Measurements from ENCODE around the gene POTEC. TPM values are rescaled to one million over a fixed set of nuclear protein-coding genes. Genes with fewer than 3 reads are reported as not detected.
"Not testable (repeated sequence)": the region's sequence is repeated elsewhere in the genome, so short reads cannot be mapped to it uniquely, and the experiment has no call there.

The POTEC gene
- not detected for total RNA-seq

GRCh38 chr18:14543446-14543964, at the start of gene POTEC:
POTEC (minus strand) TSS chr18:14543600; CDS start chr18:14543146, 454 bp downstream.
- not testable (repeated sequence) for H3K4me1 ChIP-seq, H3K27me3 ChIP-seq, H3K36me3 ChIP-seq, H3K4me3 ChIP-seq, H3K9me3 ChIP-seq, ATAC-seq, H3K27ac ChIP-seq
- 92 to 100% methylated on average over 3 to 22 of the region's 46 CpGs for WGBS, 2 donors (ENCODE audit: low coverage in 1 of 2)

- H3K27ac ChIP-seq = no peak overlapping the region
- no peaks in the 10 kb centered on the region for H3K27me3 ChIP-seq
- no peak overlapping the region for H3K4me3 ChIP-seq
- ATAC-seq = no peak
- no peak for TF ChIP-seq EP300 (IDR thresholded peaks at IDR 0.05)
- no peak for TF ChIP-seq POLR2AphosphoS5 (IDR thresholded peaks at IDR 0.05)
- no peak for TF ChIP-seq POLR2A (IDR thresholded peaks at IDR 0.05)
- no peak for TF ChIP-seq CTCF (IDR thresholded peaks at IDR 0.05)
- H3K4me1 ChIP-seq = no peaks in the 10 kb centered on the region
- 28 to 53% methylated on average over 3 of the region's 3 CpGs for WGBS, 2 donors (ENCODE audit: low coverage in 1 of 2)
- H3K36me3 ChIP-seq = no peaks in the 10 kb centered on the region
- no peaks in the 10 kb centered on the region for H3K9me3 ChIP-seq
Measured at GRCh38 chr18:14577971-14578370, 34.6 kb upstream of the POTEC start.

- H3K4me1 ChIP-seq, H3K27me3 ChIP-seq, H3K27ac ChIP-seq, ATAC-seq, H3K36me3 ChIP-seq, H3K4me3 ChIP-seq, H3K9me3 ChIP-seq: not testable (repeated sequence)
- WGBS, 2 donors (ENCODE audit: low coverage in 1 of 2) = no CpG with 5 or more reads among the region's 2 CpGs
Measured at GRCh38 chr18:14559502-14559901, 16.1 kb upstream of the POTEC start.

GRCh38 chr18:14531659-14532058, 11.7 kb downstream of the POTEC start:
- no CpG with 5 or more reads among the region's 1 CpG for WGBS, 2 donors (ENCODE audit: low coverage in 1 of 2)
- not testable (repeated sequence) for ATAC-seq

GRCh38 chr18:14510707-14511106, 32.7 kb downstream of the POTEC start:
- not testable (repeated sequence) for H3K9me3 ChIP-seq, ATAC-seq, H3K36me3 ChIP-seq, H3K4me3 ChIP-seq, H3K27ac ChIP-seq, H3K27me3 ChIP-seq, H3K4me1 ChIP-seq
- WGBS, 2 donors (ENCODE audit: low coverage in 1 of 2) = no CpG with 5 or more reads among the region's 3 CpGs

More at GRCh38 chr18:14531659-14532058, 11.7 kb downstream of the POTEC start:
- not testable (repeated sequence) for H3K4me3 ChIP-seq, H3K36me3 ChIP-seq, H3K4me1 ChIP-seq, H3K9me3 ChIP-seq, H3K27me3 ChIP-seq, H3K27ac ChIP-seq

- H3K27ac ChIP-seq, H3K27me3 ChIP-seq, ATAC-seq, H3K9me3 ChIP-seq, H3K4me3 ChIP-seq, H3K36me3 ChIP-seq, H3K4me1 ChIP-seq: not testable (repeated sequence)
- no CpG with 5 or more reads among the region's 8 CpGs for WGBS, 2 donors (ENCODE audit: low coverage in 1 of 2)
Measured at GRCh38 chr18:14503691-14504090, 39.7 kb downstream of the POTEC start.

- not testable (repeated sequence) for ATAC-seq, H3K36me3 ChIP-seq, H3K27ac ChIP-seq, H3K9me3 ChIP-seq, H3K4me1 ChIP-seq, H3K27me3 ChIP-seq, H3K4me3 ChIP-seq
- 50% methylated on average over 1 of the region's 4 CpGs; no CpG with 5 or more reads in 1 of the 2 donors for WGBS, 2 donors (ENCODE audit: low coverage in 1 of 2)
Measured at GRCh38 chr18:14501894-14502293, 41.5 kb downstream of the POTEC start.

GRCh38 chr18:14489256-14490014, 54.0 kb downstream of the POTEC start:
- WGBS, 2 donors (ENCODE audit: low coverage in 1 of 2) = 59 to 70% methylated on average over 12 to 13 of the region's 47 CpGs
- H3K4me3 ChIP-seq, H3K9me3 ChIP-seq, H3K36me3 ChIP-seq, ATAC-seq, H3K27me3 ChIP-seq, H3K27ac ChIP-seq, H3K4me1 ChIP-seq: not testable (repeated sequence)

- H3K9me3 ChIP-seq, H3K36me3 ChIP-seq, H3K27ac ChIP-seq, H3K4me1 ChIP-seq, H3K4me3 ChIP-seq, ATAC-seq, H3K27me3 ChIP-seq: not testable (repeated sequence)
- WGBS, 2 donors (ENCODE audit: low coverage in 1 of 2) = 100% methylated on average over 3 of the region's 17 CpGs; no CpG with 5 or more reads in 1 of the 2 donors
Measured at GRCh38 chr18:14488789-14489188, 54.6 kb downstream of the POTEC start.

GRCh38 chr18:14486926-14487580, 56.3 kb downstream of the POTEC start:
- H3K27me3 ChIP-seq, H3K4me3 ChIP-seq, H3K9me3 ChIP-seq, H3K4me1 ChIP-seq, H3K27ac ChIP-seq, H3K36me3 ChIP-seq, ATAC-seq: not testable (repeated sequence)
- WGBS, 2 donors (ENCODE audit: low coverage in 1 of 2) = no CpG with 5 or more reads among the region's 42 CpGs

- not testable (repeated sequence) for H3K36me3 ChIP-seq, ATAC-seq, H3K4me1 ChIP-seq, H3K4me3 ChIP-seq, H3K27ac ChIP-seq, H3K9me3 ChIP-seq, H3K27me3 ChIP-seq
- WGBS, 2 donors (ENCODE audit: low coverage in 1 of 2) = 85 to 94% methylated on average over 2 of the region's 18 CpGs
Measured at GRCh38 chr18:14479076-14479475, 64.3 kb downstream of the POTEC start.

GRCh38 chr18:14475520-14475919, 67.9 kb downstream of the POTEC start:
- H3K27me3 ChIP-seq, H3K9me3 ChIP-seq, H3K27ac ChIP-seq, H3K4me1 ChIP-seq, H3K36me3 ChIP-seq, ATAC-seq, H3K4me3 ChIP-seq: not testable (repeated sequence)
- WGBS, 2 donors (ENCODE audit: low coverage in 1 of 2) = no CpG with 5 or more reads among the region's 15 CpGs
